IMR-90 (cell line): ENCODE results near the gene CEP104. TPM values are rescaled to one million over a fixed set of nuclear protein-coding genes. Genes with fewer than 3 reads are reported as not detected.

Experiments used
- ATAC-seq: fragments of 200-7000 bp; cut with Tn5 transposase; 2 replicates; pipeline ENCODE4 v1.9.1; 2020; ENCODE audit warnings: low read depth, mild to moderate bottlenecking, moderate library complexity
- BruUV-seq: library from RNA; stranded (reverse); fragments of 400-500 nt; replicated peaks from 2 replicates; lab custom pipeline; 2021; lab: Mats Ljungman, UMichigan
- CTCF ChIA-PET: fragments of 300-600 bp; formaldehyde crosslinking; extraction: SDS; loops from one replicate; lab custom pipeline; 2021; ENCODE audit warnings: antibody characterized with exemption; lab: Yijun Ruan, JAX
- POLR2A ChIA-PET: fragments of 300-600 bp; sonication (Branson Sonifier 250); formaldehyde crosslinking; loops from one replicate; lab custom pipeline; 2022; ENCODE audit warnings: antibody characterized with exemption; ENCODE audit not compliant: unreplicated experiment; lab: Charles Lee
- DNase-seq: peaks from one replicate; pipeline ENCODE4 v3.0.0; 2013
- H2AFZ ChIP-seq: replicated peaks from 2 replicates; pipeline ENCODE3; 2013; ENCODE audit warnings: low read length, mild to moderate bottlenecking; ENCODE audit not compliant: poor library complexity
- H2AK5ac ChIP-seq: 2 replicates; pipeline ENCODE4 v1.6.1; 2013; ENCODE audit warnings: low read depth, low read length, inconsistent platforms
- H2AK9ac ChIP-seq: replicated peaks from 2 replicates; pipeline ENCODE3; 2013; ENCODE audit warnings: mild to moderate bottlenecking, low read depth, low read length, moderate library complexity; ENCODE audit not compliant: poor library complexity
- H2BK120ac ChIP-seq: 2 replicates; pipeline ENCODE4 v1.6.1; 2013; ENCODE audit warnings: low read depth, low read length, inconsistent platforms
- H2BK15ac ChIP-seq: 3 replicates; pipeline ENCODE4 v1.6.1; 2013; ENCODE audit warnings: low read depth, low read length, inconsistent platforms
- H2BK20ac ChIP-seq: 2 replicates; pipeline ENCODE4 v1.6.1; 2013; ENCODE audit warnings: low read depth, mild to moderate bottlenecking, inconsistent platforms, low read length, moderate library complexity
- H2BK5ac ChIP-seq: 2 replicates; pipeline ENCODE4 v1.6.1; 2013; ENCODE audit warnings: mild to moderate bottlenecking, low read depth, low read length, inconsistent platforms; ENCODE audit not compliant: poor library complexity, severe bottlenecking
- H3K14ac ChIP-seq: replicated peaks from 2 replicates; pipeline ENCODE4 v1.6.1; 2013; ENCODE audit warnings: low read depth, low read length, inconsistent platforms
- H3K18ac ChIP-seq: 2 replicates; pipeline ENCODE4 v1.6.1; 2013; ENCODE audit warnings: low read depth, low read length, control low read depth
- H3K23ac ChIP-seq: 2 replicates; pipeline ENCODE4 v1.6.1; 2013; ENCODE audit warnings: low read depth, low read length, inconsistent platforms
- H3K27ac ChIP-seq: 2 replicates; pipeline ENCODE4 v1.5.1; 2013; ENCODE audit warnings: mild to moderate bottlenecking, control low read depth, low read length; ENCODE audit not compliant: insufficient read depth
- H3K27me3 ChIP-seq: 2 replicates; pipeline ENCODE4 v1.6.1; 2013; ENCODE audit warnings: low read length; ENCODE audit not compliant: control insufficient read depth, insufficient read depth
- H3K36me3 ChIP-seq: 2 replicates; pipeline ENCODE4 v1.6.1; 2013; ENCODE audit warnings: low read length, mixed read lengths; ENCODE audit not compliant: control insufficient read depth, insufficient read depth
- H3K4ac ChIP-seq: 2 replicates; pipeline ENCODE4 v1.6.1; 2013; ENCODE audit warnings: low read depth, low read length, inconsistent platforms
- H3K4me1 ChIP-seq: 2 replicates; pipeline ENCODE4 v1.6.1; 2013; ENCODE audit warnings: low read length, mixed read lengths; ENCODE audit not compliant: control insufficient read depth, insufficient read depth
- H3K4me2 ChIP-seq: 2 replicates; pipeline ENCODE4 v1.6.1; 2013; ENCODE audit warnings: low read depth, mild to moderate bottlenecking, control low read depth, low read length, moderate library complexity
- H3K4me3 ChIP-seq: 2 replicates; pipeline ENCODE4 v1.5.1; 2013; ENCODE audit warnings: low read depth, mild to moderate bottlenecking, control low read depth, low read length, moderate library complexity; ENCODE audit not compliant: insufficient read depth
- H3K56ac ChIP-seq: 2 replicates; pipeline ENCODE4 v1.6.1; 2013; ENCODE audit warnings: low read length, inconsistent platforms; ENCODE audit not compliant: insufficient read depth; ENCODE audit errors: extremely low read depth
- H3K79me1 ChIP-seq, 2 experiments: 2 replicates each; pipeline ENCODE4 v1.6.1; 2013; ENCODE audit warnings: low read length in 2 of 2, inconsistent platforms in 1 of 2, low read depth in 1 of 2
- H3K9ac ChIP-seq: 2 replicates; pipeline ENCODE4 v1.6.1; 2013; ENCODE audit warnings: low read depth, low read length, control low read depth
- H3K9me1 ChIP-seq: 2 replicates; pipeline ENCODE4 v1.6.1; 2013; ENCODE audit warnings: low read length, inconsistent platforms; ENCODE audit not compliant: insufficient read depth
- H3K9me3 ChIP-seq: 2 replicates; pipeline ENCODE4 v1.6.1; 2013; ENCODE audit warnings: low read length; ENCODE audit not compliant: control insufficient read depth, insufficient read depth
- H4K20me1 ChIP-seq: 2 replicates; pipeline ENCODE4 v1.6.1; 2013; ENCODE audit warnings: low read length, inconsistent platforms; ENCODE audit not compliant: insufficient read depth
- H4K5ac ChIP-seq: 2 replicates; pipeline ENCODE4 v1.6.1; 2013; ENCODE audit warnings: mild to moderate bottlenecking, low read depth, low read length, control low read depth
- H4K8ac ChIP-seq, 2 experiments: 2 replicates each; pipeline ENCODE4 v1.6.1; 2013; ENCODE audit warnings: low read depth in 2 of 2, low read length in 2 of 2, control low read depth in 1 of 2, inconsistent platforms in 1 of 2
- H4K91ac ChIP-seq: 2 replicates; pipeline ENCODE4 v1.6.1; 2013; ENCODE audit warnings: low read depth, low read length, inconsistent platforms; ENCODE audit not compliant: insufficient read depth
- BHLHE40 ChIP-seq: fragments of 150-350 bp; IDR thresholded peaks from 2 replicates; pipeline ENCODE4 v1.6.1; 2016; ENCODE audit warnings: mild to moderate bottlenecking, low read depth, low read length
- CEBPB ChIP-seq: IDR thresholded peaks from 2 replicates; pipeline ENCODE4 v1.6.1; 2012; ENCODE audit warnings: low read depth, low read length, improper control_type of control experiment
- CHD1 ChIP-seq: IDR thresholded peaks from 2 replicates; pipeline ENCODE4 v1.6.1; 2012; ENCODE audit warnings: low read depth, low read length, improper control_type of control experiment
- ELK1 ChIP-seq: fragments of 150-350 bp; IDR thresholded peaks from 2 replicates; pipeline ENCODE4 v1.6.1; 2016; ENCODE audit warnings: low read depth, mild to moderate bottlenecking, low read length, moderate library complexity, borderline replicate concordance
- MAFK ChIP-seq: IDR thresholded peaks from 2 replicates; pipeline ENCODE4 v1.6.1; 2012; ENCODE audit warnings: low read depth, low read length, improper control_type of control experiment
- MAZ ChIP-seq: IDR thresholded peaks from 2 replicates; pipeline ENCODE4 v1.6.1; 2012; ENCODE audit warnings: low read depth, mild to moderate bottlenecking, low read length, improper control_type of control experiment, moderate library complexity, borderline replicate concordance
- MXI1 ChIP-seq: IDR thresholded peaks from 2 replicates; pipeline ENCODE4 v1.6.1; 2012; ENCODE audit warnings: low read depth, mild to moderate bottlenecking, low read length, moderate library complexity, borderline replicate concordance
- NFE2L2 ChIP-seq: fragments of 150-350 bp; IDR thresholded peaks from 2 replicates; pipeline ENCODE4 v1.6.1; 2016; ENCODE audit warnings: low read depth, mild to moderate bottlenecking, low read length
- POLR2A ChIP-seq: IDR thresholded peaks from 2 replicates; pipeline ENCODE4 v1.6.1; 2012; ENCODE audit warnings: mild to moderate bottlenecking, low read depth, low read length
- RCOR1 ChIP-seq: IDR thresholded peaks from 2 replicates; pipeline ENCODE4 v1.6.1; 2012; ENCODE audit warnings: mild to moderate bottlenecking, low read length, improper control_type of control experiment; ENCODE audit not compliant: insufficient replicate concordance
- RFX5 ChIP-seq: IDR thresholded peaks from 2 replicates; pipeline ENCODE4 v1.8.0; 2012; ENCODE audit warnings: low read depth, mild to moderate bottlenecking, low read length, moderate library complexity
- SMC3 ChIP-seq: fragments of 150-350 bp; IDR thresholded peaks from 2 replicates; pipeline ENCODE4 v1.6.1; 2016; ENCODE audit warnings: low read depth, mild to moderate bottlenecking, antibody characterized with exemption, low read length, moderate library complexity
- WGBS, 2 experiments: methylation state at CpG; one replicate each; pipeline versions ENCODE4 v1.1.5 to v1.1.7; 2013; ENCODE audit warnings: missing lambda C conversion rate in 2 of 2; ENCODE audit not compliant: insufficient read length in 1 of 2; ENCODE audit errors: extremely low coverage in 2 of 2; 5-methylcytosine and 5-hydroxymethylcytosine counted together
- dilution Hi-C: fragments of 300-500 bp; cut with HindIII; formaldehyde crosslinking; loops from one replicate; pipeline ENCODE4 v1.14.3; 2018; ENCODE audit warnings: low sequenced_read_pairs; ENCODE audit not compliant: unreplicated experiment
- in situ Hi-C: fragments of 300-500 bp; cut with MboI; formaldehyde crosslinking; loops from 3 replicates; pipeline ENCODE4 v1.14.3; 2019; ENCODE audit warnings: low sequenced_read_pairs, inconsistent platforms, mixed read lengths
- intact Hi-C: fragments of 100-400 bp; cut with micrococcal nuclease; formaldehyde crosslinking; loops from 2 replicates; pipeline ENCODE4 v1.10.0; 2022
- polyA plus RNA-seq, 3 experiments: library from polyadenylated mRNA; depleted of rRNA; stranded (reverse); fragments of >200 nt; gene quantifications; 2 replicates each; pipeline ENCODE4 v1.2.3, GENCODE V29; 2012; ENCODE audit warnings: low replicate concordance in 1 of 3
- total RNA-seq: library from RNA; depleted of rRNA; stranded (reverse); fragments of >200 nt; gene quantifications from 2 replicates; pipeline ENCODE4 v1.2.3, GENCODE V29; 2012
- TF ChIP-seq, protein P1 (sequence below): fragments of 150-350 bp; IDR thresholded peaks from 2 replicates; pipeline ENCODE4 v1.6.1; 2017; ENCODE audit warnings: mild to moderate bottlenecking, antibody characterized with exemption, low read length, low read depth
- TF ChIP-seq, protein P2 (sequence below): conservative IDR thresholded peaks from 2 replicates; pipeline ENCODE4 v1.5.1; 2012; ENCODE audit warnings: mild to moderate bottlenecking, low read depth, low read length, improper control_type of control experiment

The CEP104 gene
- total and polyA plus RNA-seq, 2 of the 4 experiments (the other 2 are of a cell fraction), result 14.3 to 17.5 TPM

- H2AK5ac ChIP-seq, result no peak overlapping the region
- no peak overlapping the region for H3K23ac ChIP-seq
- no peak overlapping the region for H4K91ac ChIP-seq
- H2AK9ac ChIP-seq, result no peak overlapping the region
- WGBS, 2 experiments, result 72% methylated on average over 14 of the region's 19 CpGs; no CpG with 5 or more reads in 1 of the 2 experiments
- no peak overlapping the region for H3K4ac ChIP-seq
- no peaks in the 10 kb centered on the region for H3K4me1 ChIP-seq
- H3K18ac ChIP-seq, result no peak overlapping the region
- DNase-seq (no peak), ATAC-seq (no peak)
- dilution Hi-C loops (no loop called here), in situ Hi-C loops (no loop called here), intact Hi-C loops (loop anchor here (5.0 kb wide), 1 partner anchor 352 kb away; the partner anchor contains the start of gene ARHGEF16)
- TF ChIP-seq MXI1, result no peak
- TF ChIP-seq CEBPB, result no peak
- no peak for TF ChIP-seq SMC3
- TF ChIP-seq ELK1, result no peak
- TF ChIP-seq NFE2L2, result no peak
- no peak for TF ChIP-seq CHD1
- TF ChIP-seq RCOR1, result no peak
- TF ChIP-seq POLR2A, result no peak
- no peak for TF ChIP-seq MAFK
- TF ChIP-seq, protein P1, sequence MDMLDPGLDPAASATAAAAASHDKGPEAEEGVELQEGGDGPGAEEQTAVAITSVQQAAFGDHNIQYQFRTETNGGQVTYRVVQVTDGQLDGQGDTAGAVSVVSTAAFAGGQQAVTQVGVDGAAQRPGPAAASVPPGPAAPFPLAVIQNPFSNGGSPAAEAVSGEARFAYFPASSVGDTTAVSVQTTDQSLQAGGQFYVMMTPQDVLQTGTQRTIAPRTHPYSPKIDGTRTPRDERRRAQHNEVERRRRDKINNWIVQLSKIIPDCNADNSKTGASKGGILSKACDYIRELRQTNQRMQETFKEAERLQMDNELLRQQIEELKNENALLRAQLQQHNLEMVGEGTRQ, result no peak
- TF ChIP-seq, protein P2, sequence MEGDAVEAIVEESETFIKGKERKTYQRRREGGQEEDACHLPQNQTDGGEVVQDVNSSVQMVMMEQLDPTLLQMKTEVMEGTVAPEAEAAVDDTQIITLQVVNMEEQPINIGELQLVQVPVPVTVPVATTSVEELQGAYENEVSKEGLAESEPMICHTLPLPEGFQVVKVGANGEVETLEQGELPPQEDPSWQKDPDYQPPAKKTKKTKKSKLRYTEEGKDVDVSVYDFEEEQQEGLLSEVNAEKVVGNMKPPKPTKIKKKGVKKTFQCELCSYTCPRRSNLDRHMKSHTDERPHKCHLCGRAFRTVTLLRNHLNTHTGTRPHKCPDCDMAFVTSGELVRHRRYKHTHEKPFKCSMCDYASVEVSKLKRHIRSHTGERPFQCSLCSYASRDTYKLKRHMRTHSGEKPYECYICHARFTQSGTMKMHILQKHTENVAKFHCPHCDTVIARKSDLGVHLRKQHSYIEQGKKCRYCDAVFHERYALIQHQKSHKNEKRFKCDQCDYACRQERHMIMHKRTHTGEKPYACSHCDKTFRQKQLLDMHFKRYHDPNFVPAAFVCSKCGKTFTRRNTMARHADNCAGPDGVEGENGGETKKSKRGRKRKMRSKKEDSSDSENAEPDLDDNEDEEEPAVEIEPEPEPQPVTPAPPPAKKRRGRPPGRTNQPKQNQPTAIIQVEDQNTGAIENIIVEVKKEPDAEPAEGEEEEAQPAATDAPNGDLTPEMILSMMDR, result no peak
- no peak for TF ChIP-seq RFX5
- no peak for TF ChIP-seq MAZ
- no peak for TF ChIP-seq BHLHE40
- H3K14ac ChIP-seq, result no peak overlapping the region
- POLR2A ChIA-PET, result no interaction called here
- CTCF ChIA-PET, result no interaction called here
- H3K27me3 ChIP-seq, result no peaks in the 10 kb centered on the region
- H2BK20ac ChIP-seq, result no peak overlapping the region
- no peaks in the 10 kb centered on the region for H3K79me1 ChIP-seq
- no peak overlapping the region for H4K5ac ChIP-seq
- no peak overlapping the region for H2BK120ac ChIP-seq
- H3K36me3 ChIP-seq, result no peaks in the 10 kb centered on the region
- H2BK15ac ChIP-seq, result no peak overlapping the region
- H3K56ac ChIP-seq, result no peak overlapping the region
- H2BK5ac ChIP-seq, result no peak overlapping the region
- no peak overlapping the region for H3K9ac ChIP-seq
- H3K27ac ChIP-seq, result no peak overlapping the region
- H3K9me1 ChIP-seq, result no peaks in the 10 kb centered on the region
- H2AFZ ChIP-seq, result no peak overlapping the region
- no peak overlapping the region for H3K4me2 ChIP-seq
- no peak overlapping the region for H4K8ac ChIP-seq
- no peak overlapping the region for H3K4me3 ChIP-seq
- H3K9me3 ChIP-seq, result no peaks in the 10 kb centered on the region
- no peaks in the 10 kb centered on the region for H4K20me1 ChIP-seq
- no TSS peak for BruUV-seq
These were observed 52.9 kb downstream of the CEP104 start for GRCh38 chr1:3803905-3804626.
